GM12801 (cell line): Measurements from ENCODE around the gene ALG3.

Experiments
- TF ChIP-seq, protein P1 (sequence below): IDR thresholded peaks from one replicate; pipeline ENCODE4 v1.5.1; 2011; ENCODE audit warnings: control low read depth; ENCODE audit not compliant: insufficient read length; ENCODE audit errors: extremely low read depth

Gene ALG3

DNA sequence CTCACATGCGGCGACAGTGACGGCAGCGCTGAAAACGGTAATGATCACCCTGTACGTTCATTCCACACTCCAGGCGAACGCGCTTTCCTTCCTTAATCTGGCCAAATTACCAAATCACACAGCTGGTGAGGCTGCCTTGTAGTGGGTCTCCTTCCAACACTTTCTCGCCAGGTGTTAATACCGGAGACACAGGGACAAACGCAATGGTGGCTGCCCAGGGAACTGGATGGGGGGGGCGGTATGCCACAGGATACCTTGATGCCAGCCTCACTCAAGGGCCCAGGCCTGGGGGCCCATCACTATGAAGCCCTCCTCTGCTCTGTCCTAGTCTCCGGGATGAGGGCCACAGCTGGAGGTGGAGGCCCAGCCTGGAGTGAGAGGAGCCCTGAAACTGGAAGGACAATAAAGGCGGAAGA lies 14.0 kb upstream of the ALG3 start:
- TF ChIP-seq, protein P1, sequence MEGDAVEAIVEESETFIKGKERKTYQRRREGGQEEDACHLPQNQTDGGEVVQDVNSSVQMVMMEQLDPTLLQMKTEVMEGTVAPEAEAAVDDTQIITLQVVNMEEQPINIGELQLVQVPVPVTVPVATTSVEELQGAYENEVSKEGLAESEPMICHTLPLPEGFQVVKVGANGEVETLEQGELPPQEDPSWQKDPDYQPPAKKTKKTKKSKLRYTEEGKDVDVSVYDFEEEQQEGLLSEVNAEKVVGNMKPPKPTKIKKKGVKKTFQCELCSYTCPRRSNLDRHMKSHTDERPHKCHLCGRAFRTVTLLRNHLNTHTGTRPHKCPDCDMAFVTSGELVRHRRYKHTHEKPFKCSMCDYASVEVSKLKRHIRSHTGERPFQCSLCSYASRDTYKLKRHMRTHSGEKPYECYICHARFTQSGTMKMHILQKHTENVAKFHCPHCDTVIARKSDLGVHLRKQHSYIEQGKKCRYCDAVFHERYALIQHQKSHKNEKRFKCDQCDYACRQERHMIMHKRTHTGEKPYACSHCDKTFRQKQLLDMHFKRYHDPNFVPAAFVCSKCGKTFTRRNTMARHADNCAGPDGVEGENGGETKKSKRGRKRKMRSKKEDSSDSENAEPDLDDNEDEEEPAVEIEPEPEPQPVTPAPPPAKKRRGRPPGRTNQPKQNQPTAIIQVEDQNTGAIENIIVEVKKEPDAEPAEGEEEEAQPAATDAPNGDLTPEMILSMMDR = no peak

DNA sequence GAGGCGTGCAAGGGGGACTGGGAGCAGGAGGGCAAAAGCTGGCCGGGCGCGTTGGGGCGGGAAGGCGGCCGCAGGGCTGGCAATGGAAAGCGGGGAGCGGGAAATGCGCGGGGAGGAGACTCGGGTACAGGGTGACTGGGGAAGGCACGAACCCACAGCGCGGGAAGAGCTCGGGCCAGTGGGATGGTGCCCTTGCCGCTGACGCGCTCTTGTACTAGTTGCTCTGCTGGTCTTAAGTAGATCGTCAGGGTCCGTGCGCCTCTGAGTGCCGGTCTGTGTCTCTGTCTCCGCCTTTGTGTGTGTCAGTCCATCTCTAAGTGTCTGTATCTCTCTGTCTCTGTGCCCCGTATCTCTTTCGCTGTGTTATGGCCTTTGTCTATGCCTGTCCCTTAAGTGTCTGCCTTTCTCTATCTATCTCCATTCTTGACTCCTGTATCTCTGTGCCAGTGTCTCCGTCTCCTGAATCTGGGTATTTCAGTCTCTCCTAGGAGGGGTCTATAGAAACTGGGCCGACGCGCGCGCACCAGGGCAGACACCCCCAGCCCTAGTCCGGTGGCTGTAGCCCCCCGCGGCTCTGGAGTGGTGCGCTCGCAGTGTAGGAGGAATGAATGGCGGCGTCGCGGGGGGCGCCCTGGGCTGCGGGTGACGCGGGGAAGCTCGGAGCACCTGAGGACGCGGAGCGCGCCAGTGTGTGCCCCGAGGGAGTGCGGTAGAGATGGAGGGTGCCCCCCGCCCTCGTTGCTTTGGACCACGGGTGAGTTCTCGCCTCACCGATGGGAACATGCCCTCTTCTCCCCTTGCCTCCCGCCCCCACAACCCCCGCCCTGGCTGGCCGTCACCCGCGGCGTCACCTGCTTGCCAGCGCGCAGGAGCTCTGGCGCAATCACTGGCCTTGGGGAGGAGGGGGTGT lies 13.3 kb upstream of the ALG3 start:
- TF ChIP-seq, protein P1 = no peak

DNA sequence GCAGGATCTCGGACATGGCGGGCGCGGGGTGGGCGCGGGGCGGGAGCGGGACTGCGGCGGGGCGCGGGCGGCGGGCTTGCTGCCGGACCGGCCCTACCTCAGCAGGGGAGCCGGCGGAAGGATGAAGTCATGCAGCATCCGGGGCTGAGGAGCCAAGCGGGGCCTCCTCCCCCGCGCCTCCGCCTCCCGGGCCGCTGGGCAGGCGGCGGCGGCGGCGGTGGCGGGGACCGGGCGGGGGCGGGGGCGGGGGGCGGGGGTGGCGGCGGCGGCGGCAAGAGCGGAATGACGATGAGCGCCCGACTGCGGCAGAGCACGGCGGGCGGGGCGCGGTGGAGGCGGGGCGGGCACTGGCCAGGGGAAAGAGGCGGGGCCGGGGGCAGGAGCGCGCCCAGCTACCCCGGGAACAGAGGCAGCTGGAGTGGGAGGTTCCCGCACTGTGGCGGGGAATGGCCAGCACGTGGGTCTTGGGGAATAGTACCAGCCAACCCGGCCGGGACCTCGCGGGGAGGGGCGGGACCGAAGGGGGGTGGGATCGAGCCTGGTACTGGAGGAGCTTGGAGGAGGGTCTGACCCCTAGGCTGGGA lies 12.6 kb upstream of the ALG3 start, which contains the start of gene CAMK2N2:
TSS of gene CAMK2N2 (minus strand) at position 284 of the 584 bp plus-strand sequence. CDS start at position 16, 268 bp downstream.
- TF ChIP-seq, protein P1 = no peak

DNA sequence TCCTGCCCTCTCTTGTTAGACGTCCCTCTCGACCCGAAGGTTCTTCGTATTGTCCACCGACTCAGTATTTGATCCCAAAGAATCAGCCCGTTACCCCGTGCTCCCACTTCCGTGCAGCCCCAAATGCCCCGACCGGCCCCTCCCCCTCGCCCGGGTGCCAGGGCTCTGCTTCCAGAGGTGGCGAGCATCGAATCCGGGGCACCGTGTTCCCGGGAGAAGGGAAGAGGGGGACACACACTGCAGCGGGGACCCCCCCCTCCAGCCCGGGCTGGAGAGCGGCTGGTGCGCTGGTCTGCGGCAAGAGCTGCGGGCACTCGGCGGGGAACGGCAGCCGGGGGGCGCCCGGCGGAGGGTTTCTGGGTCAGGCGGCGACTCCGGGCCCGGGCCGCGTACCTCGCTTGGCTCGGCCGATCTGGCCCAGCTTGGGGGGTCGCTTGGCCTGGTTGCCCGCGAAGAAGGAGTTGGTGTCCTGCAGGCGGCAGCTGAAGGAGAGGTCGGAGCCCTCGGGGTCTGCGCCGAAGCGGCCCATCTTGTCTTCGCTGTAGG lies 12.0 kb upstream of the ALG3 start:
- TF ChIP-seq, protein P1 = no peak

DNA sequence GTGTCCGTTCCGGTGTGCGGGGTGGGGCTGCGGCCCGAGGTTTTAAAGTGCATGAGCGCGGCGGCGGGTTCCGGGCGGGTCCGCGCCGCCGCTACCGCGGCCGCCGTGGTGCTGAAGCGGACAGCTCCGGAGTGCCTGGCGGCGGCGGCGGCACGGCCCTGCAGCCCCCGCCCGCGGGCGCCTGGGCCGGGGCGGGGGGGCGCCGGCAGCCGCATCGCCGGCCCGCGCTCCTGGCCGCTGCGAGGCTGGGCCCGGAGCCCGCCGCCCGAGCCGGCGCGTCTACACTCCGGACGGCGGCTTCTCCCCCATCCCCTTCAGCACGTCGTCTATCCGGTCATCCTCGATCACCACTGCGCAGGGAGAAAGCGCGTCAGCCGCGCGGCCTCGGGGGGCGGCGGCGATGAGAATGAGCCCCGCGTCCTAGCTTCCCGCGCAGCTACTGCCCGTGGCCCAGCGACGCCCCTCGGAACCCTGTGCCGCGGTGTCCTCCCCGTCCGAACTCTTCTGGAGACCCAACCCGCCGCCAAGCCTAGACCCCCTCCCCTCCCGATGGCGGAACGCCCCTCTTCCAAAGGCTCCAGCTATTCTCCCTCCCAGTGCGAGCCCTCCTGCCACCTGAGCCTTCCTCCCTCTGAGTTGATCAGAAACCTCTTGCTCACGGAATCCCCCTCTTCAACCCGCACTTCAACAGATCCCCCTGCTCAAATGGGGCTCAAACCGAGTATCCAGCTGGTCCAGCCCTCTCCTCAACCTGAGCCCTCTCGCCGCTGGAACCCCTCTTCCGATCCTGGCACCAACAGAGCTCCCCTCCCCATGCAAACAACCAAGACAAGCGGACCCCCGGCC lies 11.3 kb upstream of the ALG3 start:
- TF ChIP-seq, protein P1 = no peak

DNA sequence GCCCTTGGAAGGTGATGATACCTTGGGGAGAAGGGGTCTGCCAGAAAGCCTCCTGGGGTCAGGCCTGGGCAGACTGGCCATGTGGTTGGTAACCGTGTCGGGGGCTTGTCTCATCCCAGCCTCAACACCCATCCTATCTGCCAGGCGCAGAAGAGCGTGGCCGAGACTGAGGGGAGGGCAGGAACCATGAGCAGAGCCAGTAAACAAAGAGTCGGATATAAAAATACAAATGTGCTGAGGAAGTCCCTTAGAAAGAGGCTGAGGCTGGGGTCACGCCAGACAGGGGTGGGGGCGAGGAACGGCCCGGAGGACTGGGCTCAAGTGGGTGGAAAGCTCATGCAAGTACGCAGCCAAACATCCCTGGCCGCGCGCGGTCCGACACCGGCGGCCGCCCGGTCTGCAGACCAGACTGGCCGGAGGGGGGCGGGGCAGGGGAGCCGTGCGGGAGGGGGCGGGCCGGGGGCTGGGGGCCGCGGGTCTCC lies 10.7 kb upstream of the ALG3 start:
- TF ChIP-seq, protein P1 = no peak
